ENCODE data around the gene TXNRD1.

- TF ChIP-seq CTCF (IDR thresholded peaks at IDR 0.05; ENCODE audit: insufficient read depth, low read length) = no peak
- no peak for TF ChIP-seq REST (IDR thresholded peaks at IDR 0.05; ENCODE audit: insufficient replicate concordance, low read depth)
Observed at GRCh38 chr12:104329707-104330532, 114.3 kb downstream of the TXNRD1 start.

Data from HL-60 (cell line).